Mucosa of rectum (tissue), 2 donors: Measurements from ENCODE around the gene MARK2.

Experiments
- H3K27ac ChIP-seq, 2 donors: one replicate each; pipeline ENCODE4 v1.7.0; 2013; ENCODE audit warnings: inconsistent platforms in 2 of 2, low read depth in 2 of 2, low read length in 2 of 2
- H3K27me3 ChIP-seq, 2 donors: one replicate each; pipeline ENCODE4 v1.7.0; 2013; ENCODE audit warnings: low read length in 2 of 2; ENCODE audit not compliant: control insufficient read depth in 2 of 2, insufficient read depth in 2 of 2
- H3K36me3 ChIP-seq, 2 donors: one replicate each; pipeline ENCODE4 v1.7.0; 2013; ENCODE audit warnings: low read length in 2 of 2; ENCODE audit not compliant: control insufficient read depth in 2 of 2, insufficient read depth in 2 of 2
- H3K4me1 ChIP-seq, 2 donors: one replicate each; pipeline ENCODE4 v1.7.0; 2013; ENCODE audit warnings: low read length in 2 of 2, mild to moderate bottlenecking in 1 of 2; ENCODE audit not compliant: control insufficient read depth in 2 of 2, insufficient read depth in 2 of 2
- H3K4me3 ChIP-seq, 2 donors: one replicate each; pipeline ENCODE4 v1.7.0; 2013; ENCODE audit warnings: low read length in 2 of 2
- H3K9ac ChIP-seq, 2 donors: one replicate each; pipeline ENCODE4 v1.7.0; 2013; ENCODE audit warnings: low read length in 2 of 2, low read depth in 1 of 2, mild to moderate bottlenecking in 1 of 2
- H3K9me3 ChIP-seq, 2 donors: one replicate each; pipeline ENCODE4 v1.7.0; 2013; ENCODE audit warnings: low read length in 2 of 2; ENCODE audit not compliant: control insufficient read depth in 2 of 2
- donor health status: healthy.
- donor health status: Normal muscosa, but diverticular disease.

MARK2 gene

GRCh38 chr11:63952570-63952969 is 113.7 kb downstream of the MARK2 start:
- Histone ChIP-seq H3K4me3 (no peak overlapping the region), H3K36me3 (peaks cover 12 to 40% of the 10 kb centered on the region in 2 donors), H3K27me3 (no peaks in the 10 kb centered on the region), H3K9ac (no peak overlapping the region), H3K27ac (no peak overlapping the region), H3K9me3 (no peaks in the 10 kb centered on the region), H3K4me1 (peaks cover 0 to 4% of the 10 kb centered on the region in 2 donors)

DNA sequence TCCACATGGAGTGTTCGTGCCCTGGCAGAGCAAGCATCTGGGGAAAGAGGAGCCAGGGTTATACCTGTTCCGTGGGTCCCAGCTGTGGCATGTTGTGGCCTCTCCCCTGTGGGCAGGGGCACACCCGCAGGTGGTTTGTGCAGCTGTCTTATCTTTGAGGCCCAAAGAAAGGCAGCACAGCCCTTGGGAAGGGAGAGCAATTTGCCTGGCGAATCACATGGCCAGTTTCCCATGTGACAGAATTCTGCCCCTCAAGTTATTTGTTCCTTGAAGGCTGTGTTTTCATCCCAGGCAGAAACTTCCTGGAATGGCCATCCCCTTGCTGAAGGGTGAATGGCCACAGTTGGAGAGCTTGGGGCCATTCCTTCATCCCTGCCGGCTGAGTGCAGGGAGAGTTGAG is 119.1 kb downstream of the MARK2 start:
- Histone ChIP-seq H3K4me3 (no peak overlapping the region), H3K9me3 (no peaks in the 10 kb centered on the region), H3K4me1 (no peaks in the 10 kb centered on the region), H3K9ac (no peak overlapping the region), H3K27ac (no peak overlapping the region), H3K36me3 (peaks cover 12 to 23% of the 10 kb centered on the region in 2 donors), H3K27me3 (no peaks in the 10 kb centered on the region)
